Caco-2 (cell line): ENCODE measurements around the gene MVB12B. TPM values are rescaled to one million over a fixed set of nuclear protein-coding genes. Genes with fewer than 3 reads are reported as not detected.

Experiments
- BruUV-seq: library from RNA; stranded (reverse); fragments of 400-500 nt; replicated peaks from 2 replicates; lab custom pipeline; 2021; lab: Mats Ljungman, UMichigan
- CTCF ChIA-PET: fragments of 300-600 bp; sonication (Branson Sonifier 250); formaldehyde crosslinking; loops from one replicate; lab custom pipeline; 2022; ENCODE audit warnings: antibody characterized with exemption; lab: Charles Lee
- POLR2A ChIA-PET: fragments of 300-600 bp; sonication (Branson Sonifier 250); formaldehyde crosslinking; loops from one replicate; lab custom pipeline; 2022; ENCODE audit warnings: antibody characterized with exemption; lab: Charles Lee
- DNase-seq, 2 experiments: peaks; one replicate each; pipeline versions ENCODE4 v3.0.0 to v3.0.0-alpha.2; 2020 to 2022
- H3K27me3 ChIP-seq: replicated peaks from 2 replicates; pipeline ENCODE4 v1.6.0; 2011; ENCODE audit warnings: low read length; ENCODE audit not compliant: control insufficient read depth, insufficient read depth
- H3K36me3 ChIP-seq: 2 replicates; pipeline ENCODE4 v1.5.1; 2011; ENCODE audit warnings: low read length; ENCODE audit not compliant: control insufficient read depth, insufficient read depth
- H3K4me1 ChIP-seq: fragments of 250-450 bp; sonication (Bioruptor Pico); 2 replicates; pipeline ENCODE4 v1.5.1; 2020; ENCODE audit warnings: mild to moderate bottlenecking
- H3K4me3 ChIP-seq: 2 replicates; pipeline ENCODE4 v1.5.1; 2011; ENCODE audit warnings: low read depth, mild to moderate bottlenecking, control low read depth, low read length
- H3K9me3 ChIP-seq: fragments of 250-450 bp; sonication (Bioruptor Pico); 2 replicates; pipeline ENCODE4 v1.5.1; 2020; ENCODE audit warnings: mild to moderate bottlenecking, moderate library complexity
- H3K27ac Mint-ChIP-seq: one replicate; pipeline ENCODE4 v1.8.0; 2022; ENCODE audit warnings: mixed read lengths; ENCODE audit not compliant: unreplicated experiment
- H3K27me3 Mint-ChIP-seq: one replicate; pipeline ENCODE4 v1.8.0; 2022; ENCODE audit warnings: mixed read lengths; ENCODE audit not compliant: insufficient read depth, unreplicated experiment
- H3K36me3 Mint-ChIP-seq: one replicate; pipeline ENCODE4 v1.8.0; 2022; ENCODE audit warnings: mild to moderate bottlenecking, mixed read lengths; ENCODE audit not compliant: insufficient read depth, unreplicated experiment
- H3K4me1 Mint-ChIP-seq: one replicate; pipeline ENCODE4 v1.8.0; 2022; ENCODE audit warnings: low read depth, mixed read lengths; ENCODE audit not compliant: unreplicated experiment
- H3K4me3 Mint-ChIP-seq: one replicate; pipeline ENCODE4 v1.8.0; 2022; ENCODE audit warnings: mild to moderate bottlenecking, moderate library complexity, mixed read lengths; ENCODE audit not compliant: unreplicated experiment
- H3K9me3 Mint-ChIP-seq: one replicate; pipeline ENCODE4 v1.8.0; 2022; ENCODE audit warnings: mixed read lengths; ENCODE audit not compliant: unreplicated experiment
- CTCF ChIP-seq, 2 experiments: fragments of 200-600 bp in 1 of 2; IDR thresholded peaks; 1 replicate in 1 of 2; 2 replicates in 1 of 2; pipeline versions ENCODE4 v1.5.1 to v1.8.0; 2011 to 2022; ENCODE audit warnings: antibody characterized with exemption in 1 of 2, control low read depth in 1 of 2, inconsistent platforms in 1 of 2, low read depth in 1 of 2, low read length in 1 of 2, mild to moderate bottlenecking in 1 of 2, moderate library complexity in 1 of 2; ENCODE audit not compliant: insufficient read depth in 1 of 2, severe bottlenecking in 1 of 2, unreplicated experiment in 1 of 2
- intact Hi-C: fragments of 100-400 bp; cut with micrococcal nuclease; formaldehyde crosslinking; loops from one replicate; pipeline ENCODE4 v1.10.0; 2022; ENCODE audit not compliant: unreplicated experiment
- total RNA-seq: library from RNA; stranded (reverse); gene quantifications from 2 replicates; pipeline ENCODE4 v1.2.3, GENCODE V29; 2022

MVB12B gene
- total RNA-seq, 1 experiment from 2014 or later = 24.4 TPM

GRCh38 chr9:126296687-126297086 lies 29.9 kb upstream of the MVB12B start:
- POLR2A ChIA-PET = no interaction called here
- no peak for DNase-seq
- Histone ChIP-seq H3K36me3 (no peaks in the 10 kb centered on the region), H3K4me1 (no peaks in the 10 kb centered on the region), H3K9me3 (no peaks in the 10 kb centered on the region), H3K4me3 (no peak overlapping the region), H3K27me3 (no peaks in the 10 kb centered on the region)
- CTCF ChIA-PET = no interaction called here
- no TSS peak for BruUV-seq
- intact Hi-C loops = no loop called here
- no peak overlapping the region for H3K4me3 Mint-ChIP-seq
- H3K9me3 Mint-ChIP-seq = no peaks in the 10 kb centered on the region
- TF ChIP-seq CTCF (IDR thresholded peaks at IDR 0.05; ENCODE audit: insufficient read depth in 1 of 2, low read depth in 1 of 2, low read length in 1 of 2, severe bottlenecking in 1 of 2, unreplicated experiment in 1 of 2) = no peak
- H3K4me1 Mint-ChIP-seq = no peaks in the 10 kb centered on the region
- H3K27ac Mint-ChIP-seq = no peak overlapping the region
- no peaks in the 10 kb centered on the region for H3K27me3 Mint-ChIP-seq
- H3K36me3 Mint-ChIP-seq = no peaks in the 10 kb centered on the region

- no peak overlapping the region for H3K27ac Mint-ChIP-seq
- Histone ChIP-seq H3K36me3 (no peaks in the 10 kb centered on the region), H3K27me3 (no peaks in the 10 kb centered on the region), H3K4me1 (no peaks in the 10 kb centered on the region), H3K4me3 (no peak overlapping the region), H3K9me3 (no peaks in the 10 kb centered on the region)
- BruUV-seq = no TSS peak
- DNase-seq = no peak
- no peaks in the 10 kb centered on the region for H3K9me3 Mint-ChIP-seq
- H3K4me3 Mint-ChIP-seq = no peak overlapping the region
- H3K27me3 Mint-ChIP-seq = no peaks in the 10 kb centered on the region
- H3K36me3 Mint-ChIP-seq = no peaks in the 10 kb centered on the region
- ChIA-PET POLR2A (no interaction called here), CTCF (no interaction called here)
- intact Hi-C loops = no loop called here
- TF ChIP-seq CTCF (IDR thresholded peaks at IDR 0.05; ENCODE audit: insufficient read depth in 1 of 2, low read depth in 1 of 2, low read length in 1 of 2, severe bottlenecking in 1 of 2, unreplicated experiment in 1 of 2) = no peak
- H3K4me1 Mint-ChIP-seq = peaks cover 7% of the 10 kb centered on the region
These were observed 29.0 kb upstream of the MVB12B start for GRCh38 chr9:126297661-126298060.

- no TSS peak for BruUV-seq
- Histone ChIP-seq H3K27me3 (no peaks in the 10 kb centered on the region), H3K9me3 (no peaks in the 10 kb centered on the region), H3K36me3 (no peaks in the 10 kb centered on the region), H3K4me3 (no peak overlapping the region), H3K4me1 (no peaks in the 10 kb centered on the region)
- ChIA-PET POLR2A (no interaction called here), CTCF (no interaction called here)
- DNase-seq = no peak
- no peaks in the 10 kb centered on the region for H3K36me3 Mint-ChIP-seq
- intact Hi-C loops = no loop called here
- no peaks in the 10 kb centered on the region for H3K27me3 Mint-ChIP-seq
- no peak for TF ChIP-seq CTCF (IDR thresholded peaks at IDR 0.05; ENCODE audit: insufficient read depth in 1 of 2, low read depth in 1 of 2, low read length in 1 of 2, severe bottlenecking in 1 of 2, unreplicated experiment in 1 of 2)
- H3K9me3 Mint-ChIP-seq = no peaks in the 10 kb centered on the region
- H3K4me1 Mint-ChIP-seq = peaks cover 7% of the 10 kb centered on the region
- no peak overlapping the region for H3K4me3 Mint-ChIP-seq
- no peak overlapping the region for H3K27ac Mint-ChIP-seq
These were observed 28.4 kb upstream of the MVB12B start for GRCh38 chr9:126298063-126298801.
